Activated T-helper 1 cell treated with anti-CD3 and anti-CD28 coated beads, Interleukin-2, amount 50 U/mL, for 16 hours (primary cell): ENCODE measurements around the gene LUZP2.

ENCODE experiments used
- DNase-seq, 2 donors: peaks; one replicate each; pipeline ENCODE4 v3.0.0-alpha.2; 2020; ENCODE audit warnings: low read depth in 1 of 2, low spot score in 1 of 2

Gene LUZP2

GRCh38 chr11:24628224-24628776 is 131.4 kb downstream of the LUZP2 start:
- DNase-seq: no peak

- no peak for DNase-seq
Observed at GRCh38 chr11:24634606-24635160, 137.8 kb downstream of the LUZP2 start.

- DNase-seq: no peak
Observed at GRCh38 chr11:24635588-24636290, 138.9 kb downstream of the LUZP2 start.

GRCh38 chr11:24636291-24636629 is 139.4 kb downstream of the LUZP2 start:
- no peak for DNase-seq

- no peak for DNase-seq
Observed at GRCh38 chr11:24637520-24637919, 140.7 kb downstream of the LUZP2 start.

- no peak for DNase-seq
Observed at GRCh38 chr11:24642648-24643047, 145.8 kb downstream of the LUZP2 start.

GRCh38 chr11:24645563-24645962 is 148.7 kb downstream of the LUZP2 start:
- DNase-seq: no peak

- no peak for DNase-seq
Observed at GRCh38 chr11:24651873-24652272, 155.0 kb downstream of the LUZP2 start.

GRCh38 chr11:24653901-24654300 is 157.0 kb downstream of the LUZP2 start:
- no peak for DNase-seq

- no peak for DNase-seq
Observed at GRCh38 chr11:24661331-24661730, 164.5 kb downstream of the LUZP2 start.

- DNase-seq: no peak
Observed at GRCh38 chr11:24664399-24664798, 167.5 kb downstream of the LUZP2 start.

GRCh38 chr11:24667353-24667968 is 170.6 kb downstream of the LUZP2 start:
- DNase-seq: no peak

GRCh38 chr11:24678703-24679348 is 182.0 kb downstream of the LUZP2 start:
- no peak for DNase-seq

- no peak for DNase-seq
Observed at GRCh38 chr11:24679821-24680351, 183.0 kb downstream of the LUZP2 start.

- no peak for DNase-seq
Observed at GRCh38 chr11:24683583-24683982, 186.7 kb downstream of the LUZP2 start.

GRCh38 chr11:24685821-24686220 is 189.0 kb downstream of the LUZP2 start:
- DNase-seq: no peak

GRCh38 chr11:24687531-24688147 is 190.8 kb downstream of the LUZP2 start:
- DNase-seq: no peak

GRCh38 chr11:24688981-24689380 is 192.1 kb downstream of the LUZP2 start:
- no peak for DNase-seq

GRCh38 chr11:24697522-24698111 is 200.8 kb downstream of the LUZP2 start:
- DNase-seq: no peak

GRCh38 chr11:24704716-24705115 is 207.9 kb downstream of the LUZP2 start:
- DNase-seq: no peak

GRCh38 chr11:24705474-24705873 is 208.6 kb downstream of the LUZP2 start:
- DNase-seq: no peak
